Activated CD4-positive, alpha-beta T cell treated with anti-CD3 and anti-CD28 coated beads, Interleukin-2, amount 10 ng/mL, durations not matched to agents 24 days and 14 days (primary cell): ENCODE data around the gene APBB1. TPM values are rescaled to one million over a fixed set of nuclear protein-coding genes. Genes with fewer than 3 reads are reported as not detected.

ENCODE experiments used
- DNase-seq: peaks from one replicate; pipeline ENCODE4 v3.0.0; 2022
- H3K27ac Mint-ChIP-seq: one replicate; pipeline ENCODE4 v1.8.0; 2022; ENCODE audit warnings: mild to moderate bottlenecking, mixed read lengths
- H3K27me3 Mint-ChIP-seq: one replicate; pipeline ENCODE4 v1.8.0; 2022; ENCODE audit warnings: mixed read lengths
- H3K36me3 Mint-ChIP-seq: one replicate; pipeline ENCODE4 v1.8.0; 2022; ENCODE audit warnings: low read depth, mild to moderate bottlenecking, mixed read lengths
- H3K4me1 Mint-ChIP-seq: one replicate; pipeline ENCODE4 v1.8.0; 2021; ENCODE audit warnings: mixed read lengths
- H3K4me3 Mint-ChIP-seq: one replicate; pipeline ENCODE4 v1.8.0; 2022; ENCODE audit warnings: mild to moderate bottlenecking, moderate library complexity, mixed read lengths
- H3K9me3 Mint-ChIP-seq: one replicate; pipeline ENCODE4 v1.8.0; 2021; ENCODE audit warnings: mixed read lengths
- intact Hi-C: fragments of 100-400 bp; cut with micrococcal nuclease; formaldehyde crosslinking; loops from one replicate; pipeline ENCODE4 v1.15.1; 2023
- total RNA-seq: library from RNA; stranded (reverse); gene quantifications from 2 replicates; pipeline ENCODE4 v1.2.3, GENCODE V29; 2022

The APBB1 gene
- total RNA-seq, 1 donor from 2014 or later: 24.1 TPM

DNA sequence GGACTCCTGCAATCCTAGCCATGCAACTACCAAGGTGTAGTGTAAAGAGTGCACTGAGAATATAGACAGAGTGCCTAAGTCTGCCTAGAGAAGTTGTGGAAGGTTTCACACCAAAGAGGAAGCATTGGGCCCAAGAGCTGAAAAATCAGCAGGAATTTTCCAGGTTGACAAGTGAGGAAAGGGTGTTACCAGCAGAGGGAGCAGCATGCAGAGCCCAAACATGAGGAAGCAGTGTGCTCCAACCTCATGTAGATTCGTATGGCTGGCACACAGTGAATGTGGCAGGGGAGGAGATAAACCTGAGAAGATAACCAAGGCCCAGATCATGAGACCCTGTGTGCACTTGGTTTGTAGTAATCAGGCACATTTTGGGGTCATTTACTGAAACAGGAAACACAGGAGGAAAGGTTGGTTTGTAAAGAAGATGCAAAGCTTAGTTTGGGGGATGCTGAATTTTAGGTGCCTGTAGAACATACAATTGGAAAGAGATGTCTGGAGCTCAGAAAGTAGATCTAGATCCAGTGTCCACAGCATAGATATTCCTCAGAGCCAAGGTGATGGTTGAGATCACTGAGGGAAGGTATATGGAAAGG is 20.2 kb upstream of the APBB1 start:
- intact Hi-C loops: loop anchor here (2.0 to 5.0 kb wide), 2 partner anchors 20 to 37 kb away; partner anchors contain the start of gene APBB1
- Mint-ChIP-seq H3K27ac (no peak overlapping the region), H3K9me3 (no peaks in the 10 kb centered on the region), H3K4me3 (no peak overlapping the region), H3K27me3 (no peaks in the 10 kb centered on the region), H3K36me3 (no peaks in the 10 kb centered on the region), H3K4me1 (peaks cover 5% of the 10 kb centered on the region)
- peak; percentile 77 for DNase-seq

DNA sequence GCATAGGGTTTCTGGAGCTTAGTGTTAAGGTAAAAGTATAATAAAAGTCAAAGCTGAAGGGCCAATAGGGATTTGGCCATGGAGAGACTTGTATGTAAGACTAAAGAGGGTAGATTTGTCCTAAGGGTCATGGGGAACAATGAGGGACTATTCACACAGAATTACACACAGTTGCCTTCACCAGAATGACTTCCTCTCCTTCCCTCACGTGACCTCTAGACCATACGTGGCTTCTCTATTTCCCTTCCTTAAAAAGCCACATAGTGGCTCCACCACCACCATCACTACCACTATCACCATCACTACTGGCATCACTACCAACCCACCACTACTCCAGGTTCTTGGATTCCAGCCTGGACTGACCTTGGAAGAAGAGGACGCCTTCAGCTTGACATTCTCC is 19.1 kb upstream of the APBB1 start:
- no peak overlapping the region for H3K4me3 Mint-ChIP-seq
- no peaks in the 10 kb centered on the region for H3K36me3 Mint-ChIP-seq
- H3K9me3 Mint-ChIP-seq: no peaks in the 10 kb centered on the region
- H3K4me1 Mint-ChIP-seq: peaks cover 5% of the 10 kb centered on the region
- H3K27me3 Mint-ChIP-seq: peaks cover 2% of the 10 kb centered on the region
- no peak overlapping the region for H3K27ac Mint-ChIP-seq
- intact Hi-C loops: loop anchor here (2.0 to 5.0 kb wide), 2 partner anchors 19 to 36 kb away; partner anchors contain the start of gene APBB1
- DNase-seq: peak; percentile 67

- H3K36me3 Mint-ChIP-seq: no peaks in the 10 kb centered on the region
- intact Hi-C loops: loop anchor here (5.0 kb wide), 1 partner anchor 35 kb away; no protein-coding TSS in a partner anchor
Observed at GRCh38 chr11:6437423-6437822, 18.5 kb upstream of the APBB1 start.

DNA sequence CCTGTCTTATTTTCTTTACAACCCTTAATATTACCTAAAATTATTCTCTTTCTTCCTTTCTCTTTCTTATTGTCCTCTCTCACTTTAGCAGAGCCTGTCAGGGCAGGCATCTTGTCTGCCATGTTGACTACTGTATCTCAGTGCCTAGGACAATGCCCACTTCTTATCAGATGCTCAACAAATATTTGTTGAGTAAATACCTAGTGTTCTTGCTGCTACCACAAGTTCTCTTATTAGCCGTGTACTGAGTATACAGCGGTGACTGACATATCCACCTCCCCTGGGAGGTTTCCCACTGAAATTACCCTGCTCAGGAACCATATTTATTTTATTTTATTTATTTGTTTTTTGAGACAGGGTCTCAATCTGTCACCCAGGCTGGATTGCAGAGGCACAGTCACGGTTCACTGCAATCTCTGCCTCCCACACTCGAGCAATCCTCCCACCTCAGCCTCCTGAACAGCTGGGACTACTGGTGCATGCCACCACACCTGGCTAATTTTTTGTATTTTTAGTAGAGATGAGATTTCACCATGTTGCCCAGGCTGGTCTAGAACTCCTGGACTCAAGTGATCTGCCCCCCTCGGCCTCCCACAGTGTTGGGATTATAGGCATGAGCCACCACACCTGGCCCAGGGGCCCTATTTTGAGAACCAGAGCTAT is 15.2 kb upstream of the APBB1 start:
- no peak overlapping the region for H3K4me3 Mint-ChIP-seq
- peaks cover 2% of the 10 kb centered on the region for H3K27me3 Mint-ChIP-seq
- peaks cover 5% of the 10 kb centered on the region for H3K4me1 Mint-ChIP-seq
- no peak overlapping the region for H3K27ac Mint-ChIP-seq
- intact Hi-C loops: no loop called here
- DNase-seq: no peak
- H3K36me3 Mint-ChIP-seq: no peaks in the 10 kb centered on the region
- no peaks in the 10 kb centered on the region for H3K9me3 Mint-ChIP-seq

More at GRCh38 chr11:6437423-6437822, 18.5 kb upstream of the APBB1 start:
- Mint-ChIP-seq H3K4me3 (no peak overlapping the region), H3K27me3 (peaks cover 2% of the 10 kb centered on the region), H3K27ac (no peak overlapping the region), H3K4me1 (peaks cover 5% of the 10 kb centered on the region), H3K9me3 (no peaks in the 10 kb centered on the region)
- DNase-seq: no peak

GRCh38 chr11:6431861-6432260 is 13.0 kb upstream of the APBB1 start:
- DNase-seq: no peak
- H3K9me3 Mint-ChIP-seq: no peaks in the 10 kb centered on the region
- intact Hi-C loops: no loop called here
- H3K4me1 Mint-ChIP-seq: peaks cover 5% of the 10 kb centered on the region
- no peaks in the 10 kb centered on the region for H3K36me3 Mint-ChIP-seq
- peaks cover 9% of the 10 kb centered on the region for H3K27me3 Mint-ChIP-seq
- H3K27ac Mint-ChIP-seq: no peak overlapping the region
- H3K4me3 Mint-ChIP-seq: no peak overlapping the region

- H3K4me1 Mint-ChIP-seq: no peaks in the 10 kb centered on the region
- intact Hi-C loops: no loop called here
- no peak overlapping the region for H3K27ac Mint-ChIP-seq
- H3K27me3 Mint-ChIP-seq: peaks cover 43% of the 10 kb centered on the region
- no peaks in the 10 kb centered on the region for H3K9me3 Mint-ChIP-seq
- no peak for DNase-seq
- H3K4me3 Mint-ChIP-seq: no peak overlapping the region
- no peaks in the 10 kb centered on the region for H3K36me3 Mint-ChIP-seq
Observed at GRCh38 chr11:6427516-6427915, 8.6 kb upstream of the APBB1 start.

GRCh38 chr11:6420677-6421076 is 1.8 kb upstream of the APBB1 start:
- DNase-seq: no peak
- Mint-ChIP-seq H3K27me3 (peaks cover 46% of the 10 kb centered on the region), H3K36me3 (no peaks in the 10 kb centered on the region), H3K4me3 (no peak overlapping the region), H3K27ac (no peak overlapping the region), H3K9me3 (no peaks in the 10 kb centered on the region), H3K4me1 (peaks cover 3% of the 10 kb centered on the region)
- intact Hi-C loops: no loop called here

DNA sequence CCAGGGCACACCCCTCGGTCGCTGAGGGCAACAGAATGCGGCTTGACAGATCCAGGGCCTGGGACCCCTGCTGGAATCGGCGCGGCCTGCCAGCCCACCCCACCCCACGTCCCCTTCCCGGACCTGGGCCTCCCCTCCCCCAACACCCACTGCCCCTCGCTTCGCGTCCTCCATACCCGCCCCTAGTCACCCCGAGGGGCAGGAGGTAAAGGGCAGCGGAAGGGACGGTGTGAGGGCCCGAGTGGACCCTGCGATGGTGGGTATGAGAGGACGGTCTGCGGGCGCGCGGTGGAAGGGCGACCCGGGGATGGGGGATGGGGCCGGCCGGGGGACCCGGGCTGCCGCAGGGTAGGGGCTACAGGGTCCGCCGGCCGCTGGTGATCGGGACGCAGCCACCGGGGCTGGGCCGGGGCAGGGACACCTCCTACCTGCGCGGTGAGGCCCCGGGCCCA is 311 bp downstream of the APBB1 start:
- intact Hi-C loops: loop anchor here (1.0 to 10.0 kb wide), 7 partner anchors 16 to 734 kb away; partner anchors contain the start of genes ARFIP2, CNGA4, FHIP1B and ILK
- H3K27me3 Mint-ChIP-seq: peaks cover 28% of the 10 kb centered on the region
- DNase-seq: peak; percentile 71
- H3K36me3 Mint-ChIP-seq: no peaks in the 10 kb centered on the region
- no peaks in the 10 kb centered on the region for H3K9me3 Mint-ChIP-seq
- H3K4me3 Mint-ChIP-seq: no peak overlapping the region
- peaks cover 3% of the 10 kb centered on the region for H3K4me1 Mint-ChIP-seq
- no peak overlapping the region for H3K27ac Mint-ChIP-seq

DNA sequence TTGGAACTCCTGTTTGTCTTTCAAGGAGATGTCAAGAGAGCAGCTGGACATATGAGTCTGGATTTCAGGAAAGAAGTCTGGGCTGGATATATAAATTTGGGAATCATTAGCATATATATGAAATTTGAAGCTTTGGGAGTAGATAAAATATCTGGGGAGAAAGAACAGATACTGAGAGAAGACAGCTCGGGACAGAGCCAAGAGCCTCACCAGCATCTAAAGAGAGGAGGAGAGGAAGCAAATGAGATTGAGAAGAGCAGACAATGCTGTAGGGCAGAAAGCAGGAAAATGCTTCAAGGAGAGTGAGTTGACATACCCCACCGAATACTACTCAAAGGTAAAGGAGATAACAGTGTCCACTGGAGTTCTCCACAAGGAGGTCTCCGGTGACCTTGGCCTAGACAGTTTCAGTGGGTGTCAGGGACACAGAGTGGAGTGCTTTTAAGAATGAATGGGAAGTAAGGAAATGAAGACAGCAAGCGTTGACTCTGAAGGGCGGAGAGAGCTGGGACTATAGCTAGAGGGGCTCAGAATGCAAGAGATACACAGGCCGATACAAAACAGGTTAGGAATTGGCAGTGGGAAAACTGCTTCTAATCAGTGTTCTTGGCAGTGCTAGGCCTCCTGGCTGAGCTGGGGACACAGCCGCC is 862 bp downstream of the APBB1 start:
- Mint-ChIP-seq H3K4me3 (no peak overlapping the region), H3K27ac (no peak overlapping the region), H3K27me3 (peaks cover 22% of the 10 kb centered on the region), H3K9me3 (no peaks in the 10 kb centered on the region), H3K36me3 (peaks cover 3% of the 10 kb centered on the region), H3K4me1 (peaks cover 6% of the 10 kb centered on the region)
- intact Hi-C loops: loop anchor here (1.0 to 10.0 kb wide), 6 partner anchors 16 to 733 kb away; partner anchors contain the start of genes ARFIP2, CNGA4, FHIP1B and ILK
- DNase-seq: no peak

DNA sequence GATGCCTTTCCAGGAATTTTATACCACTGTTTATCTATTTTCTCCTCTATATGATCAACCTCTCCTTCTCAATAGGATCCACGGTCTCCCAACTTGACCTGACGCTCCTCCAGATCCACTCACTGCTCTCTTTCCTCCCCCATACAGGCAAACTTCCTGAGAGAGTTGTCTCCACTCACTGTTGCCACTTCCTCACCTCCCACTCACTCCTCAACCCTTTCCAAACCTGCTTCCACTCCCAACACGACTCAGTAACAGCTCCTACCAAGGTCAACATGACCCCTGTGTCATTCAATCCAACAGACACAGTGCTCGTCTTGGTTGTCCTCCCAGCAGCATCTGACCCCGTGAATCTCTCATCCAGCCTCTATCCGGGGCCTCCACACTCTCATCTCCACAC is 3.1 kb downstream of the APBB1 start:
- Mint-ChIP-seq H3K4me3 (no peak overlapping the region), H3K36me3 (peaks cover 5% of the 10 kb centered on the region), H3K9me3 (no peaks in the 10 kb centered on the region), H3K4me1 (peaks cover 10% of the 10 kb centered on the region), H3K27ac (no peak overlapping the region), H3K27me3 (peaks cover 5% of the 10 kb centered on the region)
- DNase-seq: no peak
- intact Hi-C loops: loop anchor here (5.0 to 10.0 kb wide), 4 partner anchors 67 to 731 kb away; partner anchors contain the start of genes ARFIP2, CNGA4, FHIP1B and ILK

GRCh38 chr11:6414874-6415328 is 4.0 kb downstream of the APBB1 start:
- Mint-ChIP-seq H3K36me3 (peaks cover 8% of the 10 kb centered on the region), H3K27me3 (peaks cover 2% of the 10 kb centered on the region), H3K4me1 (peaks cover 10% of the 10 kb centered on the region), H3K9me3 (no peaks in the 10 kb centered on the region), H3K4me3 (no peak overlapping the region), H3K27ac (no peak overlapping the region)
- DNase-seq: peak; percentile 71
- intact Hi-C loops: loop anchor here (5.0 to 10.0 kb wide), 4 partner anchors 67 to 730 kb away; partner anchors contain the start of genes ARFIP2, CNGA4, FHIP1B and ILK

GRCh38 chr11:6413791-6414201 is 5.1 kb downstream of the APBB1 start:
- no peaks in the 10 kb centered on the region for H3K9me3 Mint-ChIP-seq
- H3K27ac Mint-ChIP-seq: no peak overlapping the region
- intact Hi-C loops: loop anchor here (1.0 to 10.0 kb wide), 5 partner anchors 11 to 729 kb away; partner anchors contain the start of genes CNGA4, FHIP1B, ILK and RRP8
- H3K4me1 Mint-ChIP-seq: peaks cover 11% of the 10 kb centered on the region
- DNase-seq: peak; percentile 82
- H3K36me3 Mint-ChIP-seq: peaks cover 13% of the 10 kb centered on the region
- no peaks in the 10 kb centered on the region for H3K27me3 Mint-ChIP-seq
- no peak overlapping the region for H3K4me3 Mint-ChIP-seq

GRCh38 chr11:6411594-6412031 is 7.3 kb downstream of the APBB1 start:
- Mint-ChIP-seq H3K4me1 (peaks cover 22% of the 10 kb centered on the region), H3K27ac (no peak overlapping the region), H3K27me3 (no peaks in the 10 kb centered on the region), H3K9me3 (no peaks in the 10 kb centered on the region), H3K36me3 (peaks cover 16% of the 10 kb centered on the region), H3K4me3 (no peak overlapping the region)
- no peak for DNase-seq
- intact Hi-C loops: loop anchor here (10.0 kb wide), 3 partner anchors 177 to 727 kb away; partner anchors contain the start of genes CNGA4, FHIP1B, ILK and RRP8
